ENCODE measurements around the gene BCL2L2. TPM values are rescaled to one million over a fixed set of nuclear protein-coding genes. Genes with fewer than 3 reads are reported as not detected.
A peak's percentile ranks its signal among the peaks of the same experiment; 100 is the strongest.

The BCL2L2 gene
- total and polyA plus RNA-seq, 9 of the 15 experiments (the other 6 are each of a cell fraction or from before 2014, with no cell fraction given): 2.6 to 32.5 (median 14.7) TPM

DNA sequence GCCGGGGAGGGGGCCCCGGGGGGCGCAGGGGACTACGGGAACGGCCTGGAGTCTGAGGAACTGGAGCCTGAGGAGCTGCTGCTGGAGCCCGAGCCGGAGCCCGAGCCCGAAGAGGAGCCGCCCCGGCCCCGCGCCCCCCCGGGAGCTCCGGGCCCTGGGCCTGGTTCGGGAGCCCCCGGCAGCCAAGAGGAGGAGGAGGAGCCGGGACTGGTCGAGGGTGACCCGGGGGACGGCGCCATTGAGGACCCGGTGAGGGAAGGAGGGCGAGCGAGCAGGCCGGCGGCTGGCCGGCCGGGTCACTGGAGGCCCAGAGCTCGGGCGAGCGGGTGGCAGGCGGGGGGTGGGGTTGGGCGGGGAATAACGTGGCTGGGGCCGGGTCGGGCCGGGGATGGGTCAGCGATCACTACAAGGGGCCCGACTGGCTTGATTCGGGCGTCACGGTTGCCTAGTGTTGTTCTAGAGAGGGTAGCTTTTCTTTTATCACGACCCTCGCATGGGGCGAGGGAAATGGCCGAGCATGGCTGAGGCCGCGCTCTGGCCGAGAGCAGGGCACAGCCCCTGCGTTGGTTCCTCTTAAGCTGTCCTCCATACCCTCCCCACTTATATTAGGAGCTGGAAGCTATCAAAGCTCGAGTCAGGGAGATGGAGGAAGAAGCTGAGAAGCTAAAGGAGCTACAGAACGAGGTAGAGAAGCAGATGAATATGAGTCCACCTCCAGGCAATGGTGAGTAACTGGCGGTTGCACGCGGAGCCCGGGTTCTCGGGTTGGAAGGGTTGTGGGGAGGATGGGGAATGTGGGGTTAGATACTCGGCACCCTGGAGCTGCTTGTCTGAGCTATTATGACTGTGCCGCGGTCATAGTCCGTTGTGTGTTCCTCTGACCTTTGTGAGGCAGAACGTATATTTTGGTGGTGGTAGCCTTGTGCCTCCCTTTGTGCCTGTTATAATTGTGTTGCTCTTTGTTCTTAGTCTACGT lies 15.2 kb downstream of the BCL2L2 start (continued):
- TF ChIP-seq FOXJ2 (tag; IDR thresholded peaks at IDR 0.05) (no peak), MECOM (CRISPR knock-in tag; IDR thresholded peaks at IDR 0.05) (no peak), CCAR2 (IDR thresholded peaks at IDR 0.05; ENCODE audit: low read depth, low read length) (no peak)

DNA sequence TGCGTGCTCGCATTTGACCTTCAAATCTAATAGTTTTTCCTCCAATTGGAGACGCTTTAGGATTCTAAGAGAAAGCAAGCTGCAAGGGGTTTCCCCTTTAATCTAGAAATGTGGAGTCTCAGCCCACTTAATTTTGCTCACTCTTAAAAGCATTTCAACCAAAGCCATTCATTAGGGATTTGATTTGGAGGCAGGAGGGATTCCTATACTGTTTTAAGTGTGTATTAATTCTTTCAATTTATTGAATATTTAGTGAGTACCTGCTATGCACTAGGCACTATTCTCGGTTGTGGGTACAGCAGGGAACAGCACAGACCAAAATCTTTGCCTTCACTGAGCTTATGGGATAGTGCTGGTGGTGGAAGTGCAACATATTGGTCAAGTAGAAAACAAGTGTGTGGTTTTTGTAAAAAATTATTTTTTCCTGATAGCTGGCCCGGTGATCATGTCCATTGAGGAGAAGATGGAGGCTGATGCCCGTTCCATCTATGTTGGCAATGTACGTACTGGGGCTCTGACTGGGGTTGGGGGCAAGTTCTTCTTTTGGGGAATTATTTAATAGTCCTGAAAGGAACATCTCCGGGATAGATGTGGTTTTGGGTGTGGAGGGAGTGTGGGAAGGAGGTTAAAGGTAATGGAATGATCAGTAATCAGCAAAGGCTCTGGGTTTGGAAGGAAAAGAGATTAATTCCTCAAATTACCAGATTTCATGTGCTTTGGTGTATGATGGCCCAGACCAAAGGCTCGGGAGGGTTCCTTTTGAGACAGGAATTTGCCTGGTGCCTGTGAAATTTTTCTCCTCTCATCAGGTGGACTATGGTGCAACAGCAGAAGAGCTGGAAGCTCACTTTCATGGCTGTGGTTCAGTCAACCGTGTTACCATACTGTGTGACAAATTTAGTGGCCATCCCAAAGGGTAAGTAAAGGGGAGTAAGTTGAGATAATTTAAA lies 16.2 kb downstream of the BCL2L2 start:
- Histone ChIP-seq H3K4me2 (ENCODE audit: insufficient read depth, low read length) (peak overlapping the region; percentile 98), H3K27me3 (ENCODE audit: control insufficient read depth in 2 of 2, insufficient read depth in 2 of 2, low read length in 2 of 2) (no peaks in the 10 kb centered on the region), H3K9me1 (ENCODE audit: control insufficient read depth, insufficient read depth, low read length) (no peaks in the 10 kb centered on the region), H3K4me3 (peak overlapping the region; percentile 90), H3K9me3 (replicated peaks; ENCODE audit: control insufficient read depth, insufficient read depth, low read depth, low read length) (no peaks in the 10 kb centered on the region), H3K36me3 (ENCODE audit: control insufficient read depth, insufficient read depth, low read length) (peaks cover 58% of the 10 kb centered on the region; the same call in 2 of the 3 replicates), H3K4me1 (replicated peaks in 1 of 2; ENCODE audit: control insufficient read depth in 2 of 2, insufficient read depth in 2 of 2, low read length in 2 of 2) (peaks cover 11 to 17% of the 10 kb centered on the region in 2 experiments; a peak in 4 of 5 replicates), H3K79me2 (ENCODE audit: control insufficient read depth, insufficient read depth, low read length) (peaks cover 34% of the 10 kb centered on the region), H3K27ac (ENCODE audit: extremely low read depth, low read depth, low read length) (peak overlapping the region; percentile 95), H2AFZ (ENCODE audit: low read depth, low read length) (no peak overlapping the region; the same call in 1 of the 2 replicates), H3K9ac (ENCODE audit: insufficient read depth in 1 of 2, low read depth in 2 of 2, low read length in 2 of 2) (peak overlapping the region; percentile 97 to 100), H4K20me1 (replicated peaks; ENCODE audit: control insufficient read depth, insufficient read depth, low read length) (no peaks in the 10 kb centered on the region; the same call in 1 of the 2 replicates)
- in situ Hi-C loops (cut with MboI): no loop called here
- DNase-seq (ENCODE audit: extremely low read depth in 1 of 4, low spot score in 3 of 4): no peak
- WGBS (ENCODE audit: insufficient coverage, low coverage, missing lambda C conversion rate): 31% methylated on average over 10 of the region's 10 CpGs
- ATAC-seq: no peak
- intact Hi-C loops (cut with micrococcal nuclease): loop anchor here (2.0 to 10.0 kb wide), 3 partner anchors 58 to 232 kb away; partner anchors contain the start of genes THTPA and ZFHX2
- ChIA-PET POLR2A (interaction anchor here (0.6 to 3.9 kb wide), 17 partner anchors 8 to 503 kb away, joined by 3 to 30 read pairs (median 4); partner anchors contain the start of genes HAUS4, HOMEZ, PPP1R3E and THTPA), CTCF (ENCODE audit: low intra/inter-chr PET ratio) (interaction anchor here (0.6 kb wide), 1 partner anchor 54 kb away, joined by 6 read pairs; no protein-coding TSS in a partner anchor)
- TF ChIP-seq C11orf30 (IDR thresholded peaks at IDR 0.05; ENCODE audit: low read depth) (no peak), ZBTB8A (IDR thresholded peaks at IDR 0.05; ENCODE audit: partially characterized antibody) (no peak), SIN3A (IDR thresholded peaks at IDR 0.05; ENCODE audit: borderline replicate concordance in 2 of 2, control insufficient read depth in 1 of 2, low read depth in 2 of 2, low read length in 2 of 2) (no peak), CHD4 (IDR thresholded peaks at IDR 0.05; ENCODE audit: insufficient read depth, insufficient replicate concordance, low read depth, low read length, poor library complexity, severe bottlenecking) (no peak), DIDO1 (tag; IDR thresholded peaks at IDR 0.05; ENCODE audit: low read depth) (no peak), ETV1 (tag; conservative IDR thresholded peaks at IDR 0.05; ENCODE audit: low read depth) (no peak), KAT7 (CRISPR knock-in tag; IDR thresholded peaks at IDR 0.05; ENCODE audit: borderline replicate concordance) (no peak)
- TF ChIP-seq, protein P1, sequence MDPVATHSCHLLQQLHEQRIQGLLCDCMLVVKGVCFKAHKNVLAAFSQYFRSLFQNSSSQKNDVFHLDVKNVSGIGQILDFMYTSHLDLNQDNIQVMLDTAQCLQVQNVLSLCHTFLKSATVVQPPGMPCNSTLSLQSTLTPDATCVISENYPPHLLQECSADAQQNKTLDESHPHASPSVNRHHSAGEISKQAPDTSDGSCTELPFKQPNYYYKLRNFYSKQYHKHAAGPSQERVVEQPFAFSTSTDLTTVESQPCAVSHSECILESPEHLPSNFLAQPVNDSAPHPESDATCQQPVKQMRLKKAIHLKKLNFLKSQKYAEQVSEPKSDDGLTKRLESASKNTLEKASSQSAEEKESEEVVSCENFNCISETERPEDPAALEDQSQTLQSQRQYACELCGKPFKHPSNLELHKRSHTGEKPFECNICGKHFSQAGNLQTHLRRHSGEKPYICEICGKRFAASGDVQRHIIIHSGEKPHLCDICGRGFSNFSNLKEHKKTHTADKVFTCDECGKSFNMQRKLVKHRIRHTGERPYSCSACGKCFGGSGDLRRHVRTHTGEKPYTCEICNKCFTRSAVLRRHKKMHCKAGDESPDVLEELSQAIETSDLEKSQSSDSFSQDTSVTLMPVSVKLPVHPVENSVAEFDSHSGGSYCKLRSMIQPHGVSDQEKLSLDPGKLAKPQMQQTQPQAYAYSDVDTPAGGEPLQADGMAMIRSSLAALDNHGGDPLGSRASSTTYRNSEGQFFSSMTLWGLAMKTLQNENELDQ (CRISPR knock-in tag; IDR thresholded peaks at IDR 0.05; ENCODE audit: borderline replicate concordance): no peak
- no peak for FAIRE-seq
- TSS peak; percentile 37 for BruUV-seq (replicated peaks)

Measured in K562 (cell line).